GM18870 (cell line): ENCODE measurements around the gene JARID2.

ENCODE experiments used
- ATAC-seq: cut with Tn5 transposase; IDR thresholded peaks from one replicate; pipeline ENCODE4 v1.9.1; 2021; ENCODE audit warnings: moderate library complexity; ENCODE audit not compliant: unreplicated experiment

Gene JARID2

DNA sequence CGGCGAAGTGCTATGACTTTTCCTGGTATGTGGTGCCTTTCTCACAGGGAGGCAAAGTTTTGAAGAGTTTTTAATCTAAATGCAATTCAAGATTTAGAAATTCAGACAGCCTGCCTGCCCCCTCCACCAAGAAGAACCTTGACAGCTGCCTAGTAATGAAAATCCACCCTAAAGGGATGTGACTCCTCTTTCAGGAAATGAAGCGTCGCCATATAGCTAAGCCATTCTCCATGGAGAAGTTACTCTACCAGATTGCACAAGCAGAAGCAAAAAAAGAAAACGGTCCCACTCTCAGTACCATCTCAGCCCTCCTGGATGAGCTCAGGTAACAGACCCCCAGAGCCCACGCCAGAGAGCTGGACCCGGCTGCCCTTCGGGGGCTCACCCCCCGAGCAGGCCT, 266.9 kb downstream of the JARID2 start:
- no peak for ATAC-seq

DNA sequence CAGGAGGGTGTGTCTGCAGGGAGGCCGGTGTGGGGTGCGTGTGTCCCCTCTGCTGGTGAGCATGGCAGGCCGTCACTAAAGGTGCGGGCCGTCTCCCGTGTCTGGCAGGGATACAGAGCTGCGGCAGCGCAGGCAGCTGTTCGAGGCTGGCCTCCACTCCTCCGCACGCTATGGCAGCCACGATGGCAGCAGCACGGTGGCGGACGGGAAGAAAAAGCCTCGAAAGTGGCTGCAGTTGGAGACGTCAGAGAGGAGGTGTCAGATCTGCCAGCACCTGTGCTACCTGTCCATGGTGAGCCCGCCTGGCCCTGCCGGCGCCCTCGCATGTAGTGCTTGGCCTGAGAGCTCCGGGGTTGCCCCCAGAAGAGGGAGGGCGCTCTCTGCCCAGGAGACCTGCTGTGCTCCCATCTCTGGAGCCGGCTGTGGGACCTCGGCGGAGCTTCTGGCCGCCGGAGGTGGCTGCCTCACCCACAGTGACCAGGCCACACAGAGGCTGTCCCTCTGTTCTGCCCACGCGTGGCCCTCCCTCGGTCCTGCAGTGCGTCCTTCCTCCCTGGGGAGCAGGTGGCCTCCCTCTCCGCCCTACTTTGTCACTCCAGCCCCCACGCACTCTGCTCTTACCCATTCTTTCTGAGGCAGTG, 267.4 kb downstream of the JARID2 start:
- no peak for ATAC-seq

DNA sequence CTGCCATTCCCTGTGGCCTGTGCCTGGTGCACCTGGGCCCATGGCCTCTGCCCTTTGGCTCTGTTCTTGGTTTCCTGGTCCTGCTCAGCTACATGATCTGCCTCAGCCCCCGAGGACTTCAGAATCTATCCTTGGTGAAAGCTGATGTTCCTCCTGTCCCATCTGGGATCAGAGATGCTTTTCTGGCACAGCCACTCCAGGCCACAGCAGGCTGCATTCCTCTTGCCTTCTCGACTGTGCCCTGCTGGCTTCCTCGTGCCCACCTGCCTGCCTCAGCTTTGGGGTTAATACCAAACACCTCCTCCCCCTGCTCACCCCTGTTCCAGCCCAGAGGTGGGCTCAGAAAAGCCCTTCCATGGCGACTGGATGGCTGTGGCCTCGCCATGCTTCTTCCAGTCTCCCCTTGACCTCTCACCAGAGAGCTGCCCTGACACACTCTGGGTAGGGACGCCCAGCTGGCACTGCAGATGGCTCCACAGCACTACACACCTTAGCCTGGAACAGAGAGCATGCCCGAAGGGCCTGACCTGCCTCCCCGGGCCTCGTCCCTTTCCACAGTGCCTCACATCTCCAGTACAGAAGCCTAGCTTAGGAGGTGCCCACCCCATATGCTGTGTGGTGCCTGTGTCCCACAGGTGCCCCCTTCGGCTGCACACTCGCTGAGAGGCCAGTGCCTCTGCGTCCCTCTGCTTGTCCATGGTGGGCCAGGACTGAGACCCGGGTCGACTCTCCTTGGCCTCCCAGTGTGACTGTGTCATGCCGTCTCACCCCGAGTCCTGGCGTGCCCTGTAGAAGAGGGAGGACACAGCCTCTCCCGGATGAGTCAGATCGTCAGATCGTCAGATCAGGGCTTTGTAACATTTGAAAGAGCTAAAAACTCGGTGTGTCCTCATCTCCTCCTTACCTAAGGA, 268.2 kb downstream of the JARID2 start:
- ATAC-seq, result no peak

DNA sequence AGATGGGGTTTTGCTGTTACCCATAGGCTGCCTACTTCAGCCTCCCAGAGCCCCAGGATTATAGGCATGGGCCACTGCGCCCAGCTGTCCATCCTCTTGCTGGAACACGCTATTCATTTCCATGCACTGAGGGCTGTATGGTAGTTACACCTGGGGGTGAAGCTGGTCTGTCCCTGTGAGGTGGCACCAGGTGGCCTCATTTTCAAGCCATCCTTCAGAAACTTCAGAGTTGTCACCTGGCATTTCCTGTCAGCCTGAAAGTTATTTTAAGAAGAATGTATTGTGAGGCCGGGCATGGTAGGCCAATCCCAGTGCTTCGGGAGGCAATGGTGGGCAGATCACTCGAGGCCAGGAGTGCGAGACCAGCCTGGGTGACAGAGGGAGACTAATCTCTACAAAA, 269.4 kb downstream of the JARID2 start:
- ATAC-seq, result no peak

DNA sequence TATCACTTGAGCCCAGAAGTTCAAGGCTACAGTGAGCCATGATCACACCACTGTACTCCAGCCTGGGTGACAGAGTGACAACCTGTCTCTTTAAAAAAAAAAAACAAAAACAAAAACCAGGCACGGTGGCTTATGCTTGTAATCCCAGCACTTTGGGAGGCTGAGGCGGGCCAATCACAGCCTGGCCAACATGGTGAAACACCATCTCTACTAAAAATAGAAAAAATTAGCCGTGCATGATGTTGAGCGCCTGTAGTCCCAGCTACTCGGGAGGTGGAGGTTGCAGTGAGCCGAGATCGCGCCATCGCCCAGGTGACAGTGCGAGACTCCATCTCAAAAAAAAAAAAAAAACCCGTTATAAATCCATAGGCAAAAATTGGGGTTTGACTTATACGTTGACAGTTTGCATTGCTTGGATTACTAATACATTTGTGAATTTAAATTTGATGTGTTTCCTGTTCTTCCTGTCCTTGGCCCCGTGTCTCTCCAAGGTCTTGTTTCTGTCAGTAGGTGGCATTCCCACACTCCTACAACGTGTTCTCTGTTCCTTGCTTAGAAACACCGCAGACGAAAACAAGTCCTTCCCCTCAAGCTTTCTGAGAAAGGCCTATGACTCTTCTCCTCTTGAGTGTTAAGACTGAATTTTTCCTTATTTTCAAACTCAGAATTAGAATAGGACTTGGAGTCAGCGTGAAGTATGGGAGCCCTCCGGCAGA, 269.9 kb downstream of the JARID2 start:
- ATAC-seq, result no peak

DNA sequence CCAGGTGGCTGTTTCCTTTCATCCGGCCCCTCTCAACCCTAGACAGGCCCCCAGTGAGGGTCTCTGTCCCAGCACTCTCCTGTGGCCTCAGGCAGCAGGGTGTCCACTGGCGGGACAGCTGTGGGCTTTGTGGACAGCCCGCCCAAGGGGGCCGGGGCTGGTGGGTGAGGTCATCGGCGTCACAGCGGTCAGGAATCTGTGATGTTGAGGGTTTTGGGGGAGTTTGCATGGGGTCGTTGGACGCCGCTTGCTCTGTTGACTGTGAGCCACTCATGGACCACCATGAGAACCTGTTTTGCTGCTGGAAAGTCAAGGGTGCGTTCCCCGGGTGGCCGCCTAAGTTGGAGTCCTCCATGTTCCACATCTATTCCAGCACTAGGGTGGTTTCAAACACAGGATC, 270.5 kb downstream of the JARID2 start:
- no peak for ATAC-seq

DNA sequence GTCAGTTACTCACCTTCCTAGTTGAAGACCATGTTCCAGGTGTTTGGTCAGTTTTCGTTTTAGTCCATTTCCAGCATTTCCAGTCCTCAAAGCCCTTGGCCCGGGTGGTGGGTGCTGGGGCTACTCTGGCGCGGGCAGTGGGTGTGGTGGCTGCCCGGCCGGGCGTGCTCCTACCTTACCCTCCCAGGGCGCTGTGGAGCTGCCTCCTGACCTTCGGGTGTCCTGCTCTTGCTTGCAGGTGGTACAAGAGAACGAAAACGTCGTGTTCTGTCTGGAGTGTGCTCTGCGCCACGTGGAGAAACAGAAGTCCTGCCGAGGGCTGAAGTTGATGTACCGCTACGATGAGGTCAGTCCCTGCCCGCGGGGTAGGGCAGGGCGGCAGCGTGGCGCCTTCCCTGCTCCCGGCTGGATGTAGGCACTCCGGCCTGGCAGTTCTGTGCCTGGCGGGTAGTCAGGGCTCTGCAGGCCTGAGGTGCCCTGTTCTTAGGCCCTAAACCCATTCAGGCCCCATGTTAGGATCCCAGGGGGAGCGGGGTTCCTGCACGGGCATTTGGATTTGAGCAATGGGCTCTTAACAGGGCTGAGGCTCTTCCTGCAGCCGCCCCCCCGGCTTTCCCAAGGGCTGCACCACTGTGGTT, 271.2 kb downstream of the JARID2 start:
- no peak for ATAC-seq

DNA sequence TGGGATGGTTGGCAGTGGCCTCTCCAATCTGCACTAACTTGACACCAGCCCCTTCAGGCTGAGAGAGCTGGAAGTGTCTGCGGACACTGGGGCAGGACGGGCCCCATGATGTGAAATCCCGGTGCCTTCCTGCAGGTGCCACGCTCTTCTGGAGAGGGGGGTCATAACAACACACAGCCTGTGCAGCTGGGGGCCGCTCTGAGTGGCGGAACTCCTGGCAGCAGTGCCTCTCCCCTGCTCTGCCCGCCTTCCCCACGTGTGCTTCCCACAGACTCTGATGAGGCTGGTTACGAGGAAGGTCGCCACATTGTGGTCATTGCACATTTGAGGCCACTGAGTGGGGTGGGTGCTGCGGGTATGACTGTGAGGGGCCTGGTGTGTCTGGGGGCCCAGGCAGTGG, 271.7 kb downstream of the JARID2 start:
- no peak for ATAC-seq

DNA sequence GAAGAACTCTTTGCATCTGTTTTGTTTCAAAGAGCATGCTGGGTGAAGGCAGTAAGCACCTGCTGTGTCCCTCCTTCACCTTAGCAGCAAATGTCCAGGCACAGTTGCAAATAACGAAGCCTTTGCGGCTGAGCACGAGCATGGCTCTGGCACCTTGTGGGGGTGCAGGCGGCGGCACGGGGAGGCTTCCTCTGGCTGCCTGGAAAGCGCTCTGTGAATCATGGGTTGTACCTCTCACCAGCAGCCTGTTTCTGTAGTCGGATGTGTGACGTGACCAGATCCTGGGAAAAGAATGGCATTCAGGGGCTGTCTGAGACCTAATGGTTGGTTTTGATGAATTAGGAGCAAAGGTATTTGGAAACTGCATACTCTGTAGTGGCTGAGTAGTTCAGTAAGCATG, 272.2 kb downstream of the JARID2 start:
- ATAC-seq, result no peak

DNA sequence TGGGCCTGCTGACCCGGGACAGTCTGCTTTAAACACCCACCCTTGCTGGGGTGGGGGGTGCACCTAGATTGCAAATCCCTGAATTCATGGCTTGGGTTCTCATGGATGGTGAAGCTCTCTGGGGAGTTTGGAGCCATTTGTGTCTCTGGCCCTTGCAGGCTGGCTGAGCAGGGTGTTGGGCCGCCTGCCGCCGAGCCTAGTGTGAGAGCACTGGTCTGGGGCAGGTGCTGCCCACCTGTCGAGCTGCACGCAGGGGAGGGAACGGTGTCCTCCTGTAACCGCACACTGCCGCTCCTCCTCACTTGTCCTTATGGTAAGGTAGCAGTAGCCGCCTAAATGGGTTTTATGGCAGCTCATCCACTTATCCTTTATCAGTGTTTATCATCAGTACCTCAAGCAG, 273.0 kb downstream of the JARID2 start:
- no peak for ATAC-seq

DNA sequence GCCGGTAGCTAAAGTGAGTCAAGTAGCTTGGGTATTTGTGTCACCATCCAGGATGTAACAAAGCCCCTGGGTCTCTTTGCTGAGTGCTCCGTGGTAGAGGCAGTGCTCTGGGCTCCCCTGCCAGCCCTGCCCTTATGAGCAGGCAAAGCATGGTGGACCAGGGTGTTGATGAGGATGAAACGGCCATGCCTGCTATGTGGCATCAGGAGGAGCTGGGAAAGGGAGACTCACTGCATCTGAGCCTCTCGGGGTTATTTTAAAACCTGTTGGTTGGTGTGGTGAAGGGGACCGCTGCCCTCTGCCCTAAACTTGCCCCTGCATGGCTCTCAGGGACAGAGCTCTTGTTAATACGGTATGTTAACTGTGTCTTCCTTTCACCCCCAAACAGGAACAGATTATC, 273.8 kb downstream of the JARID2 start:
- no peak for ATAC-seq

DNA sequence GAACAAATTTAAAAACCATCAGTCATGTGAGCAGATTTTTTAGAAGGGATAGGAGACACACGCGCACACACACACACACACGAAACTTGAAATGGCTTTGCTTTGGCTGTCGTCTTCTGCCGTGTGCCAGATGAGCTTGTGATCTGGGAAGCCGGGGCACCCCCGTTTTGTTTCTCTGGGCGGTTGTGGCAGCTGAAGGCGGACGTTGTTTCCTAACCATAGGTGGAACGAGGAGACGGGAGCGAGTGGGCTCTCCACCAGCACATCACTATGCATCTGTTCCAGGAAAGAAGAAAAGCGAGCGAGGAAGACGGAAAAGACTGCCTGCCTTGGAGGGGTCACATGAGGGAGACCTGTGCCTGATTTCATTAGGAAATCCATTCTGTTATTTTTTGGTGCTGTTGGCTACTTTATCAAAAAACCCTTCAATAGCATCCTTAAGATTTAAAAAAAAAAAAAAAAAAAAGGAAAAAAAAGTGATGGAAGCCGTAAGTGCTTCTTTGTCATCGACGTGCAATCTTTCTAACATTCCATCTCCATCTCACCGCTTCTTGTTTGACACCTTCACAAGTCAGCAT, 274.8 kb downstream of the JARID2 start:
- no peak for ATAC-seq

DNA sequence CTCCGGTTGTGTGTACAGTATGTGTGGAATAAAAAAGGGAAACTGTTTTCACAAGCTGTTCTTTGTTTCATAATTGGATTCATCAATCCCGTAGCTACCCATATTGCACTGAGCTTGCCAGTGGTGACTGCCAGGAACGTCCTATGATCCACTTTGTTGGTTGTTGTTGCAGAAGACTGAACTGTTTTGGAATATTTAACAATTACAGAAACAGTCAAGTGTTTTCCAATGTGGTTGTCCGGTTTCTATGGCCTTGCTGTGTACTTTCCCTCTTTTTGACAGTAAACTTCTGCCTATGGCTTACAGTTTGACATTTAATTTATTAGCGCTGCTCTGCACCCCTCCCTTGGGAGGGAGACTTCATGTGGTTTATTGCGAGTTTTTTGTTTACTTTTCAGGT, 275.7 kb downstream of the JARID2 start:
- no peak for ATAC-seq

DNA sequence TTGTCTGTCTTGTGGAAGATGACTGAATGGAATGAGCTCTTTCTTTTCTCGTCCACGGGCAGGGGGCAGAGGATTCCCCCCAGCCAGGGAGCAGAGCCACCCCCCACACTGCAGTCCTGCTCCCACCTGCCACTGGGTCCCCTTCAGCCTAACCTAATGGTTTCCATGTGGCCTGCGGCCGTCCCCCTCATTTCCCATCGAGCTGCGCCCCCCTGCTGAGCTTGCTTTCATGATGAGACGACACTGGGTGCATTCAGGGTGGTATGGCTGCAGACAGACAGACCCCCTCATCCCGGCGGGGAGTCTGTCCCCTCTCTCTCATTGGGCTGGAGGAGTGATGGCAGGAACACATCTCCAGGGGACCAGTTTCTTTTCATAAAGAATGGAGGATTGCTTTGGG, 276.2 kb downstream of the JARID2 start:
- ATAC-seq, result no peak

DNA sequence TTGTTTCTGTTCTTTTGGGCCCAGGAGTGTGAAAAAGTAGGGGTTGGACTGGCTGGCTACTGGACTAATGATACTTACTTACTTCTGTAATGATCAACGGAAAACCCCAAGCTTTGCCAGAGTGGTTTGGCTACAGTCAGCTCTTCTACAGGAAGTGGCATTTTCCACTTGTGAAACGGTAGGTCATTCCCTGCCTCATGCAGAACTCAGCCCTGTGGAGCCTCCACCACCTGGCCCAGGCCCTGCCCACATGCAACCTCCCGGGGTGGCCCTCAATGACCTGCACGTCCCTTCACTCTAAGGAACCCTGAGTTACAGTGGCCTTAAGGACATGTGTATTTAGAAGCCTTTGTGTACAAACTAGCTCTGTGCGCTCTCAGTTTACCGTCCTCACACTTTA, 276.6 kb downstream of the JARID2 start:
- no peak for ATAC-seq

DNA sequence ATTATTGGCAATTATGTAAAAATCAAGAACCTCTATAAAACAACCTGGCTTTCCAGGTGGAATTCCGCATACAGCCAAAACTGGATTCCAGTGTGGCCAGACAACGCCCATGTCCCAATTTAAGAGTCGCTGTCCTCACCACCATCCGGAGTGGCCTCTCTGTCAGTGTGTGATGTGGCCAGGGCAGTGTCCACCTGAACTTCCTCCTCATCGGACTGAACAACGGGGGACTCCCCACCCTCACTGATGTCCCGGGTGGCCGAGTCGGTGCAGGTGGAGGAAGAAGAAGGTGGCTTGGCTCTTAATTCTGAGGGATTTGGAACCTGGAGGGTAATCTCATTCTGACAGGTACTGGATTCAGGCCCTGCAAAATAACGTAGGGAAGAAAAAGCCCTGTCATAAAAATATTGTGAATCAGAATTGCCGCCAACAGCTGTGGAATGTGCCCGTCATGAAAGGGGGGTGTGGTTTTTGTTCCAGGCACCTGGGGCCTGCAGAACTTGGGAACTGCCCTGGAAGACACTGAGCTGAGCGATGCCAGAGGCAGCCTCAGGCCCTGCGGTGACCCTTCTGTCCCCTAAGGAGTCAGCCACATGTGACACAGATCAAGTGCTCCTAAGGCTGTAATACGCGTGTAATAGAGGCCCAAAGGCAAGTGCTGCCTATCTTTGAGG, 277.1 kb downstream of the JARID2 start:
- ATAC-seq, result no peak

DNA sequence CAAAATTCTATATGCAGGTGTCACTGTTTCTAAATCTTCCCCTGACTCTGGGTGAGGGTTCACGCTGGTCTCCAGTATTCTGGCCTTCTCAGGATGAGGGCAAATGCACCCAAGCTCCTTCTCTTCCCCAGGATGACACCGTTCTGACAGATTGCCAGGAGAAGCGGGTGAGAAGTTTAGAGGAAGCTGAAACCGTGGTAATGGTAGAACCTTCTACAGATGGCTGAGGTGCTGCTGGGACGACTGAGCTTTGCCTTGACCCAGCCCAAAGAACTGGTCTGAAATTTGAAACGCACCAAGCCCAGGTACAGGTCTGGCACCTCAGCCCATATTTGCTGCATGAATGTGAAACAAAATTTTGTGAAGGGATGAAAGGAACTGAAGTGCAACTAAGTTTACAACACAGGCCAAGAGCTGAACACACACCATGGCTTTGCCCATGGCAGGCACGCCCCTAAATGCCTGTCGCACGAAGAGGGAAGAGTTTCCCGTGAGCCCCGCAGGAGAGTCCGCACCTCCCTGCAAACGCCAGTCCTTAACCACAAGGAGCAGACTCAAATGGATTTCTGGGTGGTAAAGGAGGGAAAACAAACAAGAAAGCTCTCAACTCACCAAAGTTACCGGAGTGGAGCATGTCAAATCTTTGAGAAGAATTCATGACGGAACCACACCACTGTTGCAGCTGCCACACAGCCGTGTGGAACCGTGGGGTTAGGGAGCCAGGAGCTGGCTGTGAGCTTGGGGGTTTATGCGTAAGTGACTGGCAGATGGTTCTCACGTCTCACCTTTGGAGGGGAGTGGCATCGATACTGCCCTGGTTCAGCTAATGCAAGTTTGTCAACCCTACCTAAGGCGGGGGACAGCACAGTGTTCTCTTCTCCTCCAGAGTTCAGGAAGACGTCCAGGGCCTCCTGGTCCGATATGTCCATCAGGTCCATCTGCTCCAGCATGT, 278.1 kb downstream of the JARID2 start:
- no peak for ATAC-seq

DNA sequence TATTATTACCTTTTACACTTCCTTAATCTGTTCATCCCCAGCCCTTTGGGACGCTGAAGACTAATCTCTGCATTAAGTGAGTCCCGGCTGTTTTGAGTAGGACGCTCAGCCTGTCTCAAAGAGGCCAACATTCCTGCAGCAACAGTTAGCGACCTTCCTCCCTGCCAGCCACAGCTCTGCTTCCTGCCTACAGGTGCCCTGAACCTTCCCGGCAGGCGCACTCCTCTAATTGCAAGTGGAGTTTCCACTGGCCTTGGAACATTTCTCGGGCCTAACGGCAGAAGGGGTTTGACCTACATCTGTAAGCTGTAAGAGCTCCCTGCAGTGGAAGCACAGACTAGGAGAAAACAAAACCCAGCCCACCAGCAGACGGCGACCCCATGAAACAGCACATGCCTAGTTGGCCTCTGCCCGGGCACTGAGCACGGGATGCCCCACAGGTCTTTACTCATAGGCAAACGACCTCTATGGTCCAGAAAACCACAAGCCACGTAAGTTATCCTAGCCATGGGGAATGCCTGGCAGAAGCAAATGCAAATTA, 279.1 kb downstream of the JARID2 start:
- ATAC-seq, result no peak

DNA sequence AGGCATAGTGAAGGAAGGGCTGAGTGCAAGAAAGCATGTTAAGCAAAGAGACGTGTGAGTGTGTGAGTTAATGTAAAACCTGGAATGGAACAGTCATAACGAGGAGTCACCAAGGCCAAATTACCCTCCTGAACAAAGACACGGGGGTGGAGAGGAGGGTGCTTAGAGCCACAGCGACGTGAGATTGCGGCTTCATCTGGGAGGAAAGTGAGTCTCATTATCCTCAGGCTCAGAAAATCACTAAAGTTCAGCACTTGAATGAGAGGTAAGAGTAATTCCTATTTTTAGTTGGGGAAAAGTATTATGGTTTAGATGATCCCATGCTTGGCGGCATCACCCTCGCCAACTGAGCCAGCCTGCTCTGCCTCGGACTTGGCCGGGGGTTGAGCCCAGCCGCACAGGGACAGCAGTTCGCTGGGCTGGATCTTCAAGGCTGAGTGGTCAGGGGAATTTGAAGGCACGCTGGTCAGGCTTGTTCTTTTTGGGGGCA, 280.4 kb downstream of the JARID2 start:
- no peak for ATAC-seq
